K562 (cell line): ENCODE data around the gene EMILIN3. TPM values are rescaled to one million over a fixed set of nuclear protein-coding genes. Genes with fewer than 3 reads are reported as not detected.

Experiments used
- ATAC-seq: fragments of 200-7000 bp; cut with Tn5 transposase; 3 replicates; pipeline ENCODE4 v1.9.1; 2020; ENCODE audit warnings: moderate library complexity
- BruUV-seq: library from RNA; stranded (reverse); fragments of 400-500 nt; replicated peaks from 2 replicates; lab custom pipeline; 2021; lab: Mats Ljungman, UMichigan
- CTCF ChIA-PET: fragments of 300-600 bp; formaldehyde crosslinking; extraction: SDS; loops from one replicate; lab custom pipeline; 2021; ENCODE audit warnings: low intra/inter-chr PET ratio; lab: Yijun Ruan, JAX
- POLR2A ChIA-PET: fragments of 300-600, 350-650 bp; sonication (Branson Sonifier 250); formaldehyde crosslinking; extraction: SDS; loops from one replicate; lab custom pipeline; 2021; ENCODE audit warnings: antibody characterized with exemption, inconsistent platforms; lab: Yijun Ruan, JAX
- DNase-seq, 4 experiments: peaks; one replicate each; pipeline versions ENCODE4 v3.0.0 to v3.0.0-alpha.2; 2011 to 2018; ENCODE audit warnings: low spot score in 3 of 4, mixed read lengths in 3 of 4; ENCODE audit errors: extremely low read depth in 1 of 4
- FAIRE-seq: peaks from 2 replicates; lab custom pipeline; 2011; peaks lifted over from hg19 to GRCh38; lab: Jason Lieb, UNC
- H2AFZ ChIP-seq: 2 replicates; pipeline ENCODE4 v1.6.0; 2011; ENCODE audit warnings: low read depth, low read length, control low read depth, inconsistent platforms
- H3K27ac ChIP-seq: fragments of 200-600 bp; 3 replicates; pipeline ENCODE4 v1.8.0; 2011; ENCODE audit warnings: low read depth, mild to moderate bottlenecking, control low read depth, inconsistent platforms, low read length, moderate library complexity, mixed read lengths; ENCODE audit errors: extremely low read depth
- H3K27me3 ChIP-seq, 2 experiments: fragments of 300-600 bp in 1 of 2; 2 replicates in 1 of 2; 3 replicates in 1 of 2; pipeline versions ENCODE4 v1.6.0 to v1.8.0; 2011; ENCODE audit warnings: inconsistent platforms in 2 of 2, low read length in 2 of 2, mild to moderate bottlenecking in 1 of 2, mixed read lengths in 1 of 2, moderate library complexity in 1 of 2; ENCODE audit not compliant: control insufficient read depth in 2 of 2, insufficient read depth in 2 of 2
- H3K36me3 ChIP-seq: fragments of 300-600 bp; 3 replicates; pipeline ENCODE4 v1.8.0; 2011; ENCODE audit warnings: mild to moderate bottlenecking, low read length, inconsistent platforms; ENCODE audit not compliant: control insufficient read depth, insufficient read depth
- H3K4me1 ChIP-seq, 2 experiments: fragments of 200-600 bp in 1 of 2; replicated peaks in 1 of 2; 2 replicates in 1 of 2; 3 replicates in 1 of 2; pipeline versions ENCODE4 v1.5.1 to v1.8.0; 2011; ENCODE audit warnings: inconsistent platforms in 2 of 2, low read length in 2 of 2, mild to moderate bottlenecking in 1 of 2, mixed read lengths in 1 of 2, moderate library complexity in 1 of 2; ENCODE audit not compliant: control insufficient read depth in 2 of 2, insufficient read depth in 2 of 2
- H3K4me2 ChIP-seq: 2 replicates; pipeline ENCODE4 v1.6.1; 2011; ENCODE audit warnings: low read length, control low read depth, inconsistent platforms, mixed read lengths; ENCODE audit not compliant: insufficient read depth
- H3K4me3 ChIP-seq: fragments of 200-600 bp; sonication (generic), shearing (Covaris generic); 2 replicates; pipeline ENCODE4 v1.5.1; 2016; ENCODE audit warnings: control low read depth, inconsistent platforms
- H3K79me2 ChIP-seq: fragments of 200-600 bp; 3 replicates; pipeline ENCODE4 v1.8.0; 2011; ENCODE audit warnings: low read length, inconsistent platforms; ENCODE audit not compliant: control insufficient read depth, insufficient read depth
- H3K9ac ChIP-seq, 2 experiments: 2 replicates each; pipeline versions ENCODE4 v1.6.0 to v1.6.1; 2011; ENCODE audit warnings: low read depth in 2 of 2, low read length in 2 of 2, control low read depth in 1 of 2, inconsistent platforms in 1 of 2, mild to moderate bottlenecking in 1 of 2, mixed read lengths in 1 of 2; ENCODE audit not compliant: insufficient read depth in 1 of 2
- H3K9me1 ChIP-seq: one replicate; pipeline ENCODE4 v1.6.0; 2011; ENCODE audit warnings: inconsistent platforms, mild to moderate bottlenecking, low read length, moderate library complexity; ENCODE audit not compliant: control insufficient read depth, insufficient read depth
- H3K9me3 ChIP-seq: replicated peaks from 2 replicates; pipeline ENCODE4 v1.5.1; 2011; ENCODE audit warnings: low read depth, low read length, inconsistent platforms; ENCODE audit not compliant: control insufficient read depth, insufficient read depth
- H4K20me1 ChIP-seq: replicated peaks from 2 replicates; pipeline ENCODE4 v1.6.1; 2011; ENCODE audit warnings: low read length, inconsistent platforms, mixed read lengths; ENCODE audit not compliant: control insufficient read depth, insufficient read depth
- BHLHE40 ChIP-seq: IDR thresholded peaks from 2 replicates; pipeline ENCODE4 v1.6.1; 2011; ENCODE audit warnings: low read length, improper control_type of control experiment
- CLOCK ChIP-seq: fragments of 250-450 bp; sonication (Bioruptor Pico); IDR thresholded peaks from 2 replicates; pipeline ENCODE4 v1.4.0; 2020; ENCODE audit warnings: mild to moderate bottlenecking, moderate library complexity, borderline replicate concordance
- CTBP1 ChIP-seq: fragments of 450-650 bp; IDR thresholded peaks from 2 replicates; pipeline ENCODE4 v1.6.1; 2016; ENCODE audit warnings: borderline replicate concordance
- CXXC5 ChIP-seq: fragments of 250-450 bp; sonication (Bioruptor Pico); IDR thresholded peaks from 2 replicates; pipeline ENCODE4 v1.8.0; 2022; ENCODE audit warnings: inconsistent platforms, mild to moderate bottlenecking, moderate library complexity
- DDX20 ChIP-seq: fragments of 450-650 bp; IDR thresholded peaks from 2 replicates; pipeline ENCODE4 v1.6.1; 2016; ENCODE audit warnings: missing genetic modification characterization, low read depth, mild to moderate bottlenecking, missing compliant biosample characterization, moderate library complexity
- DMBX1 ChIP-seq: fragments of 250-450 bp; sonication (Bioruptor Pico); IDR thresholded peaks from 2 replicates; pipeline ENCODE4 v1.8.0; 2022; ENCODE audit warnings: inconsistent platforms, mild to moderate bottlenecking, moderate library complexity, borderline replicate concordance
- HDAC3 ChIP-seq: fragments of 450-650 bp; IDR thresholded peaks from 2 replicates; pipeline ENCODE4 v1.6.1; 2018; ENCODE audit warnings: borderline replicate concordance, mild to moderate bottlenecking, moderate library complexity; ENCODE audit not compliant: partially characterized antibody
- JUN ChIP-seq, 2 experiments: sonication (generic) in 1 of 2; formaldehyde crosslinking in 1 of 2; IDR thresholded peaks; 2 replicates each; pipeline versions ENCODE4 v1.6.1 to v1.8.0; 2012 to 2022; ENCODE audit warnings: borderline replicate concordance in 2 of 2, mild to moderate bottlenecking in 2 of 2, improper control_type of control experiment in 1 of 2, low read depth in 1 of 2, low read length in 1 of 2, missing genetic modification reagents in 1 of 2
- KAT8 ChIP-seq: fragments of 450-650 bp; IDR thresholded peaks from 2 replicates; pipeline ENCODE4 v1.6.1; 2016; ENCODE audit warnings: low read depth, mild to moderate bottlenecking
- MAFF ChIP-seq: IDR thresholded peaks from 2 replicates; pipeline ENCODE4 v1.6.1; 2012; ENCODE audit warnings: low read length, improper control_type of control experiment
- MAFK ChIP-seq: IDR thresholded peaks from 2 replicates; pipeline ENCODE4 v1.6.1; 2011; ENCODE audit warnings: low read length, improper control_type of control experiment
- MAZ ChIP-seq, 2 experiments: fragments of 450-650 bp in 1 of 2; sonication (generic) in 1 of 2; formaldehyde crosslinking; IDR thresholded peaks in 1 of 2; conservative IDR thresholded peaks in 1 of 2; 2 replicates each; pipeline versions ENCODE4 v1.4.0 to v1.5.0; 2020; ENCODE audit warnings: mild to moderate bottlenecking in 1 of 2, missing genetic modification reagents in 1 of 2
- NBN ChIP-seq: fragments of 450-650 bp; IDR thresholded peaks from 2 replicates; pipeline ENCODE4 v1.6.1; 2016; ENCODE audit warnings: low read depth, mild to moderate bottlenecking
- NCOA6 ChIP-seq: fragments of 450-650 bp; IDR thresholded peaks from 2 replicates; pipeline ENCODE4 v1.6.1; 2017; ENCODE audit warnings: mild to moderate bottlenecking
- NR3C1 ChIP-seq: sonication (generic); formaldehyde crosslinking; IDR thresholded peaks from 2 replicates; pipeline ENCODE4 v1.8.1; 2022; ENCODE audit warnings: missing genetic modification reagents
- PHB ChIP-seq: fragments of 250-450 bp; sonication (Bioruptor Pico); IDR thresholded peaks from 2 replicates; pipeline ENCODE4 v1.5.0; 2021
- PHF20 ChIP-seq: fragments of 450-650 bp; IDR thresholded peaks from 2 replicates; pipeline ENCODE4 v1.6.1; 2018; ENCODE audit not compliant: partially characterized antibody
- RAD51 ChIP-seq: fragments of 450-650 bp; IDR thresholded peaks from 2 replicates; pipeline ENCODE4 v1.7.1; 2016; ENCODE audit warnings: low read depth, mild to moderate bottlenecking, borderline replicate concordance
- TEAD2 ChIP-seq: fragments of 450-650 bp; IDR thresholded peaks from 2 replicates; pipeline ENCODE4 v1.6.1; 2016; ENCODE audit warnings: missing genetic modification characterization, control low read depth, missing compliant biosample characterization
- ZC3H8 ChIP-seq: fragments of 450-650 bp; IDR thresholded peaks from 2 replicates; pipeline ENCODE4 v1.6.1; 2017
- ZKSCAN1 ChIP-seq: fragments of 150-350 bp; IDR thresholded peaks from 2 replicates; pipeline ENCODE4 v1.6.1; 2016; ENCODE audit warnings: low read depth, low read length
- ZNF584 ChIP-seq: fragments of 200-800 bp; sonication (Bioruptor generic); IDR thresholded peaks from 2 replicates; pipeline ENCODE4 v1.6.1; 2016; ENCODE audit warnings: low read depth, mild to moderate bottlenecking, missing genetic modification characterization, missing compliant biosample characterization
- WGBS: fragments of 100-300 bp; shearing (Covaris generic); methylation state at CpG from one replicate; pipeline ENCODE4 v1.1.6; 2016; ENCODE audit warnings: low coverage, mixed read lengths; ENCODE audit not compliant: insufficient coverage; ENCODE audit errors: missing lambda C conversion rate; 5-methylcytosine and 5-hydroxymethylcytosine counted together
- in situ Hi-C: fragments of 300-500 bp; cut with MboI; formaldehyde crosslinking; loops from 4 replicates; pipeline ENCODE4 v1.15.0; 2018; ENCODE audit warnings: inconsistent platforms, mixed read lengths
- intact Hi-C: fragments of 100-400 bp; cut with micrococcal nuclease; formaldehyde crosslinking; loops from 2 replicates; pipeline ENCODE4 v1.14.2; 2022
- polyA plus RNA-seq, 8 experiments: library from polyadenylated mRNA; depleted of rRNA in 4 of 8; stranded (reverse) in 5 of 8; unstranded in 3 of 8; fragments of >200 nt; fragmentation: Nextera tagmentation in 2 of 8; fragmentation: Illumina TruSeq in 1 of 8; extraction: Ambion mirVana in 2 of 8; extraction: Trizol in 1 of 8; gene quantifications; 2 replicates each; pipeline versions ENCODE4 v1.2.1 to v1.2.3, GENCODE V29; 2011 to 2014; ENCODE audit warnings: inconsistent platforms in 1 of 8, missing spikeins in 1 of 8
- total RNA-seq, 7 experiments: library from RNA; depleted of rRNA in 6 of 7; stranded (reverse); fragments of >200 nt in 6 of 7; fragmentation: Illumina TruSeq in 2 of 7; extraction: Trizol in 2 of 7; gene quantifications; 2 replicates each; pipeline versions ENCODE4 v1.2.1 to v1.2.3, GENCODE V29; 2011 to 2021; ENCODE audit warnings: low replicate concordance in 1 of 7

Gene EMILIN3
- total and polyA plus RNA-seq, 9 of the 15 experiments (the other 6 are each of a cell fraction or from before 2014, with no cell fraction given) = 0.01 to 0.07 TPM; not detected in 7

DNA sequence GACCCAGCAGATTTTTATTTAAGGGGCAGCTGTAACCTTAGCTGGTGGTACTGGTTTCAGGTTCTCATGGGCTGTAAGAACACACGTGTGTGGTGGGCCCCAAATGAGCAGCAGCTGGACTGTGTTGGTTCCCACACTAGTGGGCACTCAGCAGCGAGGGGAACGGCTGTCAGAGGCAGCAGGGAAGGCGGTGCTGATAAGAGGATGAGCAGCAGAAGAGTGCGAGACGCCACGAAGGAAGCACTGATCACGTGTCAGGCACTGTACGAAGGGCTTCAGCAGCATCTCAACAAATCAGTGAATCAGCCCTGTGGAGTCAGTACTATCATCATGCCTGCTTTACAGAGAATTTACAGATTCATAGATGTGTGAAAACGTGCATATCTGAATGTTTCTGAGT is 41.0 kb upstream of the EMILIN3 start:
- WGBS = 21% methylated on average over 10 of the region's 10 CpGs
- H3K79me2 ChIP-seq = no peaks in the 10 kb centered on the region
- H3K9ac ChIP-seq = peak overlapping the region in 1 of 2 experiments; percentile 71; a peak in 2 of 4 replicates
- intact Hi-C loops = no loop called here
- FAIRE-seq (peak; percentile 35), DNase-seq (peak in 3 of 4 experiments; percentile 26 to 53 (median 27)), ATAC-seq (peak; percentile 72; the same call in 2 of the 3 replicates)
- in situ Hi-C loops = no loop called here
- CTCF ChIA-PET = no interaction called here
- H3K4me1 ChIP-seq = peaks cover 0 to 4% of the 10 kb centered on the region in 2 experiments; a peak in 3 of 5 replicates
- POLR2A ChIA-PET = no interaction called here
- H3K27me3 ChIP-seq = no peaks in the 10 kb centered on the region
- no peaks in the 10 kb centered on the region for H3K9me1 ChIP-seq
- peaks cover 68% of the 10 kb centered on the region; the same call in 2 of the 3 replicates for H3K36me3 ChIP-seq
- no peaks in the 10 kb centered on the region; the same call in 1 of the 2 replicates for H4K20me1 ChIP-seq
- no peaks in the 10 kb centered on the region for H3K9me3 ChIP-seq
- no peak overlapping the region for H3K27ac ChIP-seq
- H3K4me3 ChIP-seq = no peak overlapping the region
- H3K4me2 ChIP-seq = no peak overlapping the region
- no TSS peak for BruUV-seq
- no peak overlapping the region for H2AFZ ChIP-seq
- TF ChIP-seq PHF20 = no peak
- TF ChIP-seq HDAC3 = no peak
- TF ChIP-seq CXXC5 (CRISPR knock-in tag) = 0 out of 2 replicates have a peak, but pooled peaks have one; percentile 48
- 0 out of 2 replicates have a peak, but pooled peaks have one; percentile 20 for TF ChIP-seq CTBP1
- TF ChIP-seq NCOA6 = no peak
- no peak for TF ChIP-seq ZKSCAN1
- no peak for TF ChIP-seq NBN
- TF ChIP-seq KAT8 = no peak
- no peak for TF ChIP-seq CLOCK (CRISPR knock-in tag)
- no peak for TF ChIP-seq MAZ (CRISPR knock-in tag; conservative IDR thresholded peaks at IDR 0.05 in 1 of 2, IDR thresholded peaks at IDR 0.05 in 1 of 2)
- no peak for TF ChIP-seq PHB
- TF ChIP-seq JUN (IDR thresholded peaks at IDR 0.05; ENCODE audit: borderline replicate concordance, low read depth, low read length) = no peak
- TF ChIP-seq JUN (CRISPR knock-in tag; IDR thresholded peaks at IDR 0.05; ENCODE audit: borderline replicate concordance) = no peak
- TF ChIP-seq TEAD2 = no peak
- TF ChIP-seq NR3C1 (CRISPR knock-in tag) = no peak
- no peak for TF ChIP-seq MAFK
- no peak for TF ChIP-seq DDX20
- no peak for TF ChIP-seq ZNF584 (CRISPR knock-in tag)
- TF ChIP-seq DMBX1 = no peak
- no peak for TF ChIP-seq MAFF
- TF ChIP-seq ZC3H8 = no peak
- TF ChIP-seq RAD51 = peak; percentile 72
- peak; percentile 75 for TF ChIP-seq BHLHE40
